ENCODE measurements around the gene C5orf63.
"Not testable (repeated sequence)": the region's sequence is repeated elsewhere in the genome, so short reads cannot be mapped to it uniquely, and the experiment has no call there.

The C5orf63 gene

GRCh38 chr5:127072861-127073846 is at the start of gene C5orf63:
Gene C5orf63 (minus strand): TSS chr5:127073502. CDS start chr5:127058995, 14,507 bp downstream.
- peak within 1 kb of the TSS; percentile 76 for H3K4me3 ChIP-seq (ENCODE audit: low read depth, low read length)
- DNase-seq (ENCODE audit: low read depth): peak; percentile 49
- TF ChIP-seq CTCF (IDR thresholded peaks at IDR 0.05; ENCODE audit: low read depth, low read length, missing control alignments): no peak

GRCh38 chr5:127112347-127112864 is 39.1 kb upstream of the C5orf63 start:
- TF ChIP-seq CTCF (IDR thresholded peaks at IDR 0.05; ENCODE audit: low read depth, low read length, missing control alignments): no peak
- no peak overlapping the region for H3K4me3 ChIP-seq (ENCODE audit: low read depth, low read length)
- no peak for DNase-seq (ENCODE audit: low read depth)

- H3K4me3 ChIP-seq (ENCODE audit: low read depth, low read length): no peak overlapping the region
- no peak for TF ChIP-seq CTCF (IDR thresholded peaks at IDR 0.05; ENCODE audit: low read depth, low read length, missing control alignments)
- DNase-seq (ENCODE audit: low read depth): no peak
These were observed 37.8 kb upstream of the C5orf63 start for GRCh38 chr5:127111112-127111511.

GRCh38 chr5:127108624-127109260 is 35.4 kb upstream of the C5orf63 start:
- H3K4me3 ChIP-seq (ENCODE audit: low read depth, low read length); DNase-seq (ENCODE audit: low read depth): not testable (repeated sequence)

- no peak for DNase-seq (ENCODE audit: low read depth)
- no peak for TF ChIP-seq CTCF (IDR thresholded peaks at IDR 0.05; ENCODE audit: low read depth, low read length, missing control alignments)
- no peak overlapping the region for H3K4me3 ChIP-seq (ENCODE audit: low read depth, low read length)
These were observed 28.6 kb upstream of the C5orf63 start for GRCh38 chr5:127101935-127102334.

GRCh38 chr5:127101533-127101932 is 28.2 kb upstream of the C5orf63 start:
- DNase-seq (ENCODE audit: low read depth): no peak
- TF ChIP-seq CTCF (IDR thresholded peaks at IDR 0.05; ENCODE audit: low read depth, low read length, missing control alignments): no peak
- no peak overlapping the region for H3K4me3 ChIP-seq (ENCODE audit: low read depth, low read length)

GRCh38 chr5:127098241-127098640 is 24.9 kb upstream of the C5orf63 start:
- TF ChIP-seq CTCF (IDR thresholded peaks at IDR 0.05; ENCODE audit: low read depth, low read length, missing control alignments): no peak
- no peak for DNase-seq (ENCODE audit: low read depth)
- no peak overlapping the region for H3K4me3 ChIP-seq (ENCODE audit: low read depth, low read length)
